Lower leg skin (tissue), 3 donors: ENCODE data around the gene ZBTB17.

Source experiments
- POLR2A ChIP-seq, 2 donors: fragments of 450-650 bp; IDR thresholded peaks; one replicate each; pipeline ENCODE4 v1.6.1; 2016 to 2017; ENCODE audit warnings: antibody characterized with exemption in 2 of 2, mild to moderate bottlenecking in 1 of 2, moderate library complexity in 1 of 2
- TF ChIP-seq, protein P1 (sequence below), 3 donors: fragments of 450-650 bp; IDR thresholded peaks; one replicate each; pipeline ENCODE4 v1.5.1; 2016; ENCODE audit warnings: antibody characterized with exemption in 3 of 3, mild to moderate bottlenecking in 3 of 3, moderate library complexity in 2 of 3

DNA sequence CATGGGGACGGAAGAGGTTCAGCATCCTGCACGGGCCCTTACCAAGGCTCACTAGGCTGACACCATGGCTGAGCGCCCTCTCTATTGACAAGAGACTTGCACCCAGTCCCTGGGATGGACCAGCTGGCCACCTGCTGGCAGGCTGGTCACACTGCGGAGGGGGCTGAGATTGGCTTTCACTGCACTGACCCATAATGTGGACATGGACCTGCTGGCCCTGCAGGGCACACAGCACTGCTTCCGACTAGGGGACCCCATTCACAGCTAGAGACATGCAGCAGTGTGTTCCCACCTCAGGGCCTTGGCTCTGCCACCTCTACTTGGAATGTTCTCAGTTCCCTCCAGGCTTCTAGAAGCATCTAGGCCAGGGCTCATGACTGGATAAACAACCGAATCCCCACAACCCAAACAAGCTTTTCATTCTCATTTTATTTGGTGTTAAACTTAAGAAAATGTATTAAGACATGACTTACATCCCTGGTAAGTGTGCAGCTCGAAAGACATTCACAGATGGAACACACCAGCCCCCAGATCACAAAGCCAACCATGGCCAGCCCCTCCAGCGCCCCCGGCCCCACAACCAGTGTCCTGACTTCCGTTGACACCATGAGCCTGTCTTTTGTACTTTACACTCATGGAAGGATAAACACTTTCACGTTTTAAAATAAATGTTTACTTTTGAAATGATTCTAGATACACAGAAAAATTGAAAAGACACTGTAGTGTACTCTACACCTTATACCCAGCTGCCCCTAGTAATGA lies 18.9 kb upstream of the ZBTB17 start:
- TF ChIP-seq, protein P1, sequence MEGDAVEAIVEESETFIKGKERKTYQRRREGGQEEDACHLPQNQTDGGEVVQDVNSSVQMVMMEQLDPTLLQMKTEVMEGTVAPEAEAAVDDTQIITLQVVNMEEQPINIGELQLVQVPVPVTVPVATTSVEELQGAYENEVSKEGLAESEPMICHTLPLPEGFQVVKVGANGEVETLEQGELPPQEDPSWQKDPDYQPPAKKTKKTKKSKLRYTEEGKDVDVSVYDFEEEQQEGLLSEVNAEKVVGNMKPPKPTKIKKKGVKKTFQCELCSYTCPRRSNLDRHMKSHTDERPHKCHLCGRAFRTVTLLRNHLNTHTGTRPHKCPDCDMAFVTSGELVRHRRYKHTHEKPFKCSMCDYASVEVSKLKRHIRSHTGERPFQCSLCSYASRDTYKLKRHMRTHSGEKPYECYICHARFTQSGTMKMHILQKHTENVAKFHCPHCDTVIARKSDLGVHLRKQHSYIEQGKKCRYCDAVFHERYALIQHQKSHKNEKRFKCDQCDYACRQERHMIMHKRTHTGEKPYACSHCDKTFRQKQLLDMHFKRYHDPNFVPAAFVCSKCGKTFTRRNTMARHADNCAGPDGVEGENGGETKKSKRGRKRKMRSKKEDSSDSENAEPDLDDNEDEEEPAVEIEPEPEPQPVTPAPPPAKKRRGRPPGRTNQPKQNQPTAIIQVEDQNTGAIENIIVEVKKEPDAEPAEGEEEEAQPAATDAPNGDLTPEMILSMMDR (IDR thresholded peaks at IDR 0.05) = peak in 1 of 3 donors; percentile 77
- no peak for TF ChIP-seq POLR2A (IDR thresholded peaks at IDR 0.05)
